SW 1271 (cell line): Measurements from ENCODE around the gene SLC12A7.
"Not testable (repeated sequence)": the region's sequence is repeated elsewhere in the genome, so short reads cannot be mapped to it uniquely, and the experiment has no call there.

Experiments used
- DNase-seq, 2 experiments: peaks; one replicate each; lab custom pipeline; 2025; lab: John Stamatoyannopoulos, UW

The SLC12A7 gene

GRCh38 chr5:1109542-1110306 is 2.1 kb downstream of the SLC12A7 start:
- no peak for DNase-seq

- DNase-seq: no peak
Measured at GRCh38 chr5:1108865-1109174, 3.0 kb downstream of the SLC12A7 start.

GRCh38 chr5:1108023-1108864 is 3.6 kb downstream of the SLC12A7 start:
- DNase-seq: no peak

GRCh38 chr5:1107167-1108022 is 4.5 kb downstream of the SLC12A7 start:
- no peak for DNase-seq

DNA sequence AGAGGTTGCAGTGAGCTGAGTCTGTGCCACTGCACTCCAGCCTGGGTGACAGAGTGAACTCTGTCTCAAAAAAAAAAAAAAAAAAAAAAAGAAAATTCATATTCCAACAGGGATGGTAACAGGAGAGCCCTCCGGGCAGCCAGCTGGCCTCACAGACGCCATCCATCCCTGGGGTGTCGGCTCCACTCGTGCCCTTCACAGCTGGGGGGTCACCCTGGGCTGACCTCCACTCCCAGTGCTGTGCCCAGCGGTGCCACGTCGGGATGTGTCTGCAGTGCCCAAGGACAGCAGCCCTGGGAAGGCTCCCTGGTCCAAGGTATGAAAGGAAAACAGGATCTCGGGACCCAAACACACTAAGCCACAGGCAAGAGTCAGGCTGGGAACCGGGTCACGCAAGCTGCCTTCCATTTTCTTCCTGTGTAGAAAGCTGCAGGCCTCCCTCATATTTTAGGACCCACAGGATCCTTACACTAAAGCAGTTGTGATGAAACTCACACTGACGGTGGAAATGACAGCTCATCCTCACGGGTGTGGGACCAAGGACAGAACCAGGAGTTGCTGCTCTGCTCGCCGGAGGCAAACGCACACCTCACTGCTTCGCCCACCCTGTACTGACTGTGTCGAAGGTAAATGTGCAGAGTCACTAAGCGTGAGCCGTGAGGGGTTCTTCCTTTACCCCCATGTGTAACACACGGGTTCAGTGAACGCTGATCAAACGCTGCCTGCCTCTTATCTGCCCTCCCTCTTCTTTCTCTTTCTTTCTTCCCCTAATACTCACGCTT is 5.3 kb downstream of the SLC12A7 start:
- no peak for DNase-seq

DNA sequence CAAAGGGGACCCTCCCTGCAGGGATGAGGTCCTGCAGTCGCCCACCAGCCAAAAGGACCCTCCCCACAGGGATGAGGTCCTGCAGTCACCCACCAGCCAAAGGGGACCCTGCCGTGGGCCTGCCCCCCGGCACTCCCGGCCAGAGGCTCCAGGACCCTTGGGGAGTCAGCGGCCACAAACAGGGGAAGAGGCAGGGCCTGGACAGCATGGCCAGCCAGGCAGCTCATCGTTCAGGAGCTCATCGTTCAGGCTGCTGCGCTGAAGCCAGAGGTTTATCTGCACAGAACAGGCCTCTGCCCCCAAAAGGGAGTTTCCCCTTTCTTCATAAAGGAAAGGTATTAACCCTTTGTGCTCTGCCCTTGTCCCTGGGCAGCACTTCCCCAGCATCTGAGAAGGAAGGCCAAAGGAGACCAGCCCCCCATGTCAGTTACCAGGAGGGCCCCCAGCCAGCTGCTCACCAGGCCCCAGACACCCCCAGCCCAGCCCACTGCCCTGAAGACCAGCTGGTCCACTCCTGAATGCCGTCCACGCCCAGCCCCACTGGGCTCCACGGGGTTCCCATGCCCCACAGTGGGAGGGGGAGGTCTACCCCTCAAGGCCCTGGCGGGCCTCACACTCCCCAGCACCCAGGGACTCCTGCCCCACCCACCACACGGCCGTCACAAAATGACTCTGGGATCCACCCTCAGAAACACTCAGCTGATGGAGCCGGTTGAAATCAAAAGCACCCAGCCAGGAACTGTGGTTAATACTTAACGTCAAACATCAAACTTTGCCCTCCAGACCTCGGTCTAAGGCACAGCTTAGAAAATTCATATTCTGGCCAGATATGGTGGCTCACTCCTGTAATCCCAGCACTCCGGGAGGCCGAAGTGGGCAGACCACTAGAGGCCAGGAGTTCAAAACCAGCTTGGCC is 6.3 kb downstream of the SLC12A7 start:
- no peak for DNase-seq

- DNase-seq: no peak
Measured at GRCh38 chr5:1104327-1105006, 7.4 kb downstream of the SLC12A7 start.

GRCh38 chr5:1103505-1104326 is 8.1 kb downstream of the SLC12A7 start:
- no peak for DNase-seq

DNA sequence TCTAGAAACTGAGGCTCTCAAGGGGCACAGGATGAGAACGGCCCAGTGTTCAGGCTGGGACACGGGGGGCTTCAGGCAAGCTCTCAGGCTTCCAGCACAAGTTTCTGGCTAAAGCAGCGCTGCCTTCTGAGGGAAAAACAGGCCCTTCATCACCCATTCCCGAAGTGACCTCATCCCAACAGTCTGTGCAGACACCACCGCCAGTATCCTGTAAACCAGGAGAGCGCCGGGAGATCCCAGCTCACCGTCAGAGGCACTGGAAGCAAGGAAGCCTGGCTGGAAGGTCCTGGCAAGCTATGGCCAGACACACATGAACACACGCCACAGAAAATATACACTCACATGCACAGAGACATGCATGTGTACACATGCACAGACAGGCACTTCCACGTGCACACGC is 8.8 kb downstream of the SLC12A7 start:
- no peak for DNase-seq

DNA sequence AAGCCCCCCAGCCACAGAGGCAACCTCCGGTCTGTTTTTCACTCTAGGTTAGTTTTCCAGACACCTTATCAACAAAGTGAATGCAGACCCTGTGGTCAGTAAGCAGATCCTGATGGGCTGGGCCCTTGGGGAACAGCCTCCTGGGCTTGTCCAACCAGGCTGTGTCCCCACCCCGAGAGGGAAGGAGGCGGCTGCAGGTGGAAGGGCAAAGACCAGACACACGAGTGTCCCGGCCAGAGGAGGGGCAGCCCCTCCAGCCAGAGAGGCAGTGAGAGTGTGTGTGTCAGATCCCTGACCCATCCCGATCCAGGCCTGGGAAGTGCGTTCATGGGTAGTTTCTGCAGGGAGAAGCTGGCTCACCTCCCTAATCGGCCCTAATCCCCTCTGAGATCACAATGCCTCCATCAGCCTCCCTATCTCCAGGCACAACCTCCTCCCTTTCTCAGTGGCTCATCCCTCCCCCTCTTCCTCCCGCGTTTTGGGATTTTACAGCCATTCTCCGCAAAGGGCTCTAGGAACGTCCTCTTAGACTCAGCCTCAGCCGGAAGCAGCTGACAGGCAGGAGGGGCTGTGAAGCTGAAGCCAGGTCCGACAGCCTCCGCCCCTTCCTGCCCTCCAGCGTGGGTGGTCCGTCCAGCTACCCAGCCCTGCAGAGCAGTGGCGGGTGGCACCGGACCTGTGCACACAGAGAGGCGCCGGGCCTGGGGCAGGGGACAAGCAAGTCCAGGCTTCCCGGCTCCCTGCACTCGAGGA is 9.7 kb downstream of the SLC12A7 start:
- DNase-seq: no peak

GRCh38 chr5:1100664-1101574 is 10.9 kb downstream of the SLC12A7 start:
- DNase-seq: no peak

- no peak for DNase-seq
Measured at GRCh38 chr5:1099926-1100663, 11.8 kb downstream of the SLC12A7 start.

DNA sequence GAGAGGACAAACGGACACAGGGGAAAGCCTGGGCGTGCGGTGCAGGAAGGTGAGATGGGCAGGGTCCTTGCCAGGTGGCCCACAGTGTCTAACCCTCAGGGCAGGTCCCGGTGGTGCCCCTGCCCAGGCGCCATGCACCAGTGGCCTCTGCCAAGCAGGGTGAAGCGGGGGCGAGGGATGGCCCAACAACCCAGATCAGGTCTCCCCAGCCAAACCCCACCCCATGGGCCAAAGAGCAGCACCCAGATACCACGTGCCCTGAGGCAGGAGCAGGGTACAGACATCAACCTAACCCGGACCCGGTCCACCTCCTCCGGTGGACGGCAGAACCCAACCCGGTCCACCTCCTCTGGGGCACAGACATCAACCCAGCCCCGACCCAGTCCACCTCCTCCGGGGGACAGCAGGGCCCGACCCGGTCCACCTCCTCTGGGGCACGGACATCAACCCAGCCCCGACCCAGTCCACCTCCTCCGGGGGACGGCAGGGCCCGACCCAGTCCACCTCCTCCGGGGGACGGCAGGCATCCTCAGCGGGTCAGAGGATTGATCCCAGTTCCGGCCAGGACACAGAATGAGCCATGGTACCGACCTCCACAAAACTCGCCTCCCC is 12.8 kb downstream of the SLC12A7 start:
- DNase-seq: no peak

DNA sequence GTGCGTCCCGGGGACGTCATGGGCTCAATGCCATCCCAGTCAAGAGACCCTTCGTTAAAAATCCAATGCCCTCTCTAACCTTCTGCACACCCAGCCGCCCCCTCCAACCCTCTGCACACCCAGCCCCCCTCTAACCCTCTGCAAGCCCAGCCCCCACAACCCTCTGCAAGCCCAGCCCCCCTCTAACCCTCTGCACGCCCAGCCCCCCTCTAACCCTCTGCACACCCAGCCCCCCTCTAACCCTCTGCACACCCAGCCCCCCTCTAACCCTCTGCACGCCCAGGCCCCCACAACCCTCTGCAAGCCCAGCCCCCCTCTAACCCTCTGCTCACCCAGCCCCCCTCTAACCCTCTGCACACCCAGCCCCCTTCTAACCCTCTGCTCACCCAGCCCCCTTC is 13.9 kb downstream of the SLC12A7 start:
- not testable (repeated sequence) for DNase-seq

GRCh38 chr5:1097381-1097987 is 14.4 kb downstream of the SLC12A7 start:
- DNase-seq: no peak

GRCh38 chr5:1096838-1097237 is 15.0 kb downstream of the SLC12A7 start:
- DNase-seq: no peak
